ENCODE data around the gene KLHDC7B.

KLHDC7B gene

GRCh38 chr22:50599816-50600455 is 54.2 kb downstream of the KLHDC7B start:
- DNase-seq: peak; percentile 67

- DNase-seq: peak; percentile 30
These were observed 54.8 kb downstream of the KLHDC7B start, which contains the start of gene MAPK8IP2 for GRCh38 chr22:50600538-50600937. TSS of gene MAPK8IP2 (plus strand) at chr22:50600793. CDS start at chr22:50600819, 26 bp downstream.
